NB4 (cell line): Measurements from ENCODE around the gene CYP26A1.
"Not testable (repeated sequence)": the region's sequence is repeated elsewhere in the genome, so short reads cannot be mapped to it uniquely, and the experiment has no call there.

ENCODE experiments used
- MYC ChIP-seq: IDR thresholded peaks from 2 replicates; pipeline ENCODE4 v1.6.1; 2011; ENCODE audit warnings: low read depth, low read length
- POLR2A ChIP-seq: IDR thresholded peaks from 2 replicates; pipeline ENCODE4 v1.6.1; 2011; ENCODE audit warnings: mild to moderate bottlenecking; ENCODE audit not compliant: insufficient read length; ENCODE audit errors: extremely low read depth
- TF ChIP-seq, protein P1 (sequence below): IDR thresholded peaks from one replicate; pipeline ENCODE4 v1.5.1; 2012; ENCODE audit warnings: low read depth, low read length

DNA sequence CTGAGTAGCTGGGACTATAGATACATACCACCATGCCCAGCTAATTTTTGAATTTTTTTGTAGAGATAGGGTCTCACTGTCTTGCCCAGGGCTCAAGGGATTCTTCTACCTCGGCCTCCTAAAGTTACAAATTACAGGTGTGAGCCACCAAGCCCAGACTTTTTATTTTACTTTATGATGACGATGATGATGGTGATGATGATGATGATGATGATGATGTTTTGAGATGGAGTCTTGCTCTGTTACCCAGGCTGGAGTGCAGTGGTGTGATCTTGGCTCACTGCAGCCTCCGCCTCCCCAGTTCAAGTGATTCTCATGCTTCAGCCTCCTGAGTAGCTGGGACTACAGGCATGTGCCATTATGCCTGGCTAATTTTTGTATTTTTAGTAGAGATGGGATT lies 27.5 kb downstream of the CYP26A1 start:
- not testable (repeated sequence) for TF ChIP-seq POLR2A, MYC
- TF ChIP-seq, protein P1, sequence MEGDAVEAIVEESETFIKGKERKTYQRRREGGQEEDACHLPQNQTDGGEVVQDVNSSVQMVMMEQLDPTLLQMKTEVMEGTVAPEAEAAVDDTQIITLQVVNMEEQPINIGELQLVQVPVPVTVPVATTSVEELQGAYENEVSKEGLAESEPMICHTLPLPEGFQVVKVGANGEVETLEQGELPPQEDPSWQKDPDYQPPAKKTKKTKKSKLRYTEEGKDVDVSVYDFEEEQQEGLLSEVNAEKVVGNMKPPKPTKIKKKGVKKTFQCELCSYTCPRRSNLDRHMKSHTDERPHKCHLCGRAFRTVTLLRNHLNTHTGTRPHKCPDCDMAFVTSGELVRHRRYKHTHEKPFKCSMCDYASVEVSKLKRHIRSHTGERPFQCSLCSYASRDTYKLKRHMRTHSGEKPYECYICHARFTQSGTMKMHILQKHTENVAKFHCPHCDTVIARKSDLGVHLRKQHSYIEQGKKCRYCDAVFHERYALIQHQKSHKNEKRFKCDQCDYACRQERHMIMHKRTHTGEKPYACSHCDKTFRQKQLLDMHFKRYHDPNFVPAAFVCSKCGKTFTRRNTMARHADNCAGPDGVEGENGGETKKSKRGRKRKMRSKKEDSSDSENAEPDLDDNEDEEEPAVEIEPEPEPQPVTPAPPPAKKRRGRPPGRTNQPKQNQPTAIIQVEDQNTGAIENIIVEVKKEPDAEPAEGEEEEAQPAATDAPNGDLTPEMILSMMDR: not testable (repeated sequence)
